NCI-H1436 treated with DMSO at 0.1 percent for 48 hours (cell line): ENCODE data around the gene EFL1.

Source experiments
- DNase-seq: peaks from one replicate; lab custom pipeline; 2025; lab: John Stamatoyannopoulos, UW

EFL1 gene

GRCh38 chr15:82150645-82151044, 111.9 kb downstream of the EFL1 start:
- no peak for DNase-seq

GRCh38 chr15:82146990-82147461, 115.5 kb downstream of the EFL1 start:
- no peak for DNase-seq

GRCh38 chr15:82146576-82146975, 116.0 kb downstream of the EFL1 start:
- no peak for DNase-seq

GRCh38 chr15:82143390-82144385, 118.8 kb downstream of the EFL1 start:
- DNase-seq: no peak

- DNase-seq: no peak
Observed at GRCh38 chr15:82140886-82141285, 121.6 kb downstream of the EFL1 start.

GRCh38 chr15:82139823-82140268, 122.7 kb downstream of the EFL1 start:
- no peak for DNase-seq

GRCh38 chr15:82138306-82138705, 124.2 kb downstream of the EFL1 start:
- no peak for DNase-seq

GRCh38 chr15:82137261-82137660, 125.3 kb downstream of the EFL1 start:
- DNase-seq: no peak

GRCh38 chr15:82136120-82136519, 126.4 kb downstream of the EFL1 start:
- DNase-seq: no peak

- no peak for DNase-seq
Observed at GRCh38 chr15:82135638-82136037, 126.9 kb downstream of the EFL1 start.

- DNase-seq: no peak
Observed at GRCh38 chr15:82134461-82134860, 128.1 kb downstream of the EFL1 start.

- no peak for DNase-seq
Observed at GRCh38 chr15:82133251-82133650, 129.3 kb downstream of the EFL1 start.

GRCh38 chr15:82132742-82133141, 129.8 kb downstream of the EFL1 start:
- DNase-seq: no peak

- DNase-seq: no peak
Observed at GRCh38 chr15:82132096-82132495, 130.4 kb downstream of the EFL1 start.

- no peak for DNase-seq
Observed at GRCh38 chr15:82130248-82130647, 132.3 kb downstream of the EFL1 start.

- no peak for DNase-seq
Observed at GRCh38 chr15:82129761-82130160, 132.8 kb downstream of the EFL1 start.

- no peak for DNase-seq
Observed at GRCh38 chr15:82129149-82129692, 133.3 kb downstream of the EFL1 start.

GRCh38 chr15:82128401-82129148, 134.0 kb downstream of the EFL1 start:
- no peak for DNase-seq

GRCh38 chr15:82127581-82127980, 135.0 kb downstream of the EFL1 start:
- no peak for DNase-seq

GRCh38 chr15:82126346-82126745, 136.2 kb downstream of the EFL1 start:
- DNase-seq: no peak

GRCh38 chr15:82124331-82125263, 137.9 kb downstream of the EFL1 start:
- no peak for DNase-seq
